ENCODE measurements around the gene SP6. TPM values are rescaled to one million over a fixed set of nuclear protein-coding genes. Genes with fewer than 3 reads are reported as not detected.

Gene SP6
- total and polyA plus RNA-seq, 2 of the 4 experiments (the other 2 are of a cell fraction) = under 0.01 to 0.31 TPM

DNA sequence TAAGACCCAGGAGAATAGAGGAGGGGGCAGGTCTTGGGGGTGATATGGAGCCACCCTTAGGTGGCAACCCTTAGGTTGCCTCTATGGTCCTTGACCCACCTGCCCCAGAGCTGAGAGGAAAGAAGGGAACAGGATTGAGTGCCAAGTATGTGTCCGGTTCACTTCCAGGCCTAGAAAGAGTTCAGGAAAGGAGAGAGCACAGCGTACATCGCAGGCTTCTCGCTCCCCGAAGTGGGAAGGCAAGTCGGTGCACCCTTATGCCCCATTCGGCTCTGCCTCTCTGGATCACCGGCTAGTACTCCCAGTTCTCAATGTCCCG lies 631 bp downstream of the SP6 start:
- CTCF ChIA-PET = no interaction called here
- H3K36me3 ChIP-seq (ENCODE audit: control insufficient read depth, insufficient read depth, low read length) = no peaks in the 10 kb centered on the region
- no peak overlapping the region for H3K14ac ChIP-seq (replicated peaks; ENCODE audit: low read depth, low read length)
- BruUV-seq (replicated peaks) = no TSS peak
- no peak overlapping the region for H3K4me2 ChIP-seq (ENCODE audit: low read depth, low read length)
- peak overlapping the region; percentile 88 for H2AFZ ChIP-seq (replicated peaks; ENCODE audit: low read length, poor library complexity)
- no peaks in the 10 kb centered on the region for H4K20me1 ChIP-seq (ENCODE audit: insufficient read depth, low read length)
- H2BK20ac ChIP-seq (ENCODE audit: low read depth, low read length) = no peak overlapping the region
- dilution Hi-C loops (cut with HindIII; ENCODE audit: low sequenced_read_pairs, unreplicated experiment) (no loop called here), intact Hi-C loops (cut with micrococcal nuclease) (no loop called here), in situ Hi-C loops (cut with MboI; ENCODE audit: low sequenced_read_pairs) (no loop called here)
- no peak for DNase-seq
- H3K18ac ChIP-seq (ENCODE audit: low read depth, low read length) = no peak overlapping the region
- peaks cover 91% of the 10 kb centered on the region for H3K27me3 ChIP-seq (ENCODE audit: control insufficient read depth, insufficient read depth, low read length)
- H3K4me3 ChIP-seq (ENCODE audit: insufficient read depth, low read depth, low read length) = no peak overlapping the region
- no peak overlapping the region for H3K56ac ChIP-seq (ENCODE audit: extremely low read depth, insufficient read depth, low read length)
- H3K4me1 ChIP-seq (ENCODE audit: control insufficient read depth, insufficient read depth, low read length) = no peaks in the 10 kb centered on the region
- H2BK15ac ChIP-seq (ENCODE audit: low read depth, low read length) = no peak overlapping the region
- H2BK5ac ChIP-seq (ENCODE audit: low read depth, low read length, poor library complexity, severe bottlenecking) = no peak overlapping the region
- H3K4ac ChIP-seq (ENCODE audit: low read depth, low read length) = no peak overlapping the region
- no peak overlapping the region for H4K91ac ChIP-seq (ENCODE audit: insufficient read depth, low read depth, low read length)
- no peak overlapping the region for H4K5ac ChIP-seq (ENCODE audit: low read depth, low read length)
- H3K23ac ChIP-seq (ENCODE audit: low read depth, low read length) = no peak overlapping the region
- ATAC-seq (ENCODE audit: low read depth) = no peak
- H4K8ac ChIP-seq (ENCODE audit: low read depth in 2 of 2, low read length in 2 of 2) = no peak overlapping the region
- no peak overlapping the region for H3K27ac ChIP-seq (ENCODE audit: insufficient read depth, low read length)
- H3K79me1 ChIP-seq (ENCODE audit: low read depth in 1 of 2, low read length in 2 of 2) = no peaks in the 10 kb centered on the region
- no peak for TF ChIP-seq CEBPB (IDR thresholded peaks at IDR 0.05; ENCODE audit: low read depth, low read length)
- no peak for TF ChIP-seq MAFK (IDR thresholded peaks at IDR 0.05; ENCODE audit: low read depth, low read length)
- no peak for TF ChIP-seq RFX5 (IDR thresholded peaks at IDR 0.05; ENCODE audit: low read depth, low read length)
- TF ChIP-seq, protein P1, sequence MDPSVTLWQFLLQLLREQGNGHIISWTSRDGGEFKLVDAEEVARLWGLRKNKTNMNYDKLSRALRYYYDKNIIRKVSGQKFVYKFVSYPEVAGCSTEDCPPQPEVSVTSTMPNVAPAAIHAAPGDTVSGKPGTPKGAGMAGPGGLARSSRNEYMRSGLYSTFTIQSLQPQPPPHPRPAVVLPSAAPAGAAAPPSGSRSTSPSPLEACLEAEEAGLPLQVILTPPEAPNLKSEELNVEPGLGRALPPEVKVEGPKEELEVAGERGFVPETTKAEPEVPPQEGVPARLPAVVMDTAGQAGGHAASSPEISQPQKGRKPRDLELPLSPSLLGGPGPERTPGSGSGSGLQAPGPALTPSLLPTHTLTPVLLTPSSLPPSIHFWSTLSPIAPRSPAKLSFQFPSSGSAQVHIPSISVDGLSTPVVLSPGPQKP (IDR thresholded peaks at IDR 0.05; ENCODE audit: borderline replicate concordance, low read depth, low read length) = no peak
- H2AK5ac ChIP-seq (ENCODE audit: low read depth, low read length) = no peak overlapping the region
- 66% methylated on average over 9 of the region's 9 CpGs; no CpG with 5 or more reads in 1 of the 2 experiments for WGBS, 2 experiments (ENCODE audit: extremely low coverage in 2 of 2, insufficient read length in 1 of 2)
- H3K9ac ChIP-seq (ENCODE audit: low read depth, low read length) = no peak overlapping the region
- H3K9me3 ChIP-seq (ENCODE audit: control insufficient read depth, insufficient read depth, low read length) = no peaks in the 10 kb centered on the region
- peak overlapping the region; percentile 58 for H2AK9ac ChIP-seq (replicated peaks; ENCODE audit: low read depth, low read length, poor library complexity)
- POLR2A ChIA-PET (ENCODE audit: unreplicated experiment) = no interaction called here
- no peak overlapping the region for H2BK120ac ChIP-seq (ENCODE audit: low read depth, low read length)
- no peaks in the 10 kb centered on the region for H3K9me1 ChIP-seq (ENCODE audit: insufficient read depth, low read length)
